Activated CD8-positive, alpha-beta memory T cell treated with anti-CD3 and anti-CD28 coated beads, Interleukin-2, amount 50 U/mL, for 1 hour (primary cell): ENCODE data around the gene NAALADL2.

ENCODE experiments used
- DNase-seq: peaks from one replicate; pipeline ENCODE4 v3.0.0-alpha.2; 2020; ENCODE audit errors: extremely low read depth

NAALADL2 gene

DNA sequence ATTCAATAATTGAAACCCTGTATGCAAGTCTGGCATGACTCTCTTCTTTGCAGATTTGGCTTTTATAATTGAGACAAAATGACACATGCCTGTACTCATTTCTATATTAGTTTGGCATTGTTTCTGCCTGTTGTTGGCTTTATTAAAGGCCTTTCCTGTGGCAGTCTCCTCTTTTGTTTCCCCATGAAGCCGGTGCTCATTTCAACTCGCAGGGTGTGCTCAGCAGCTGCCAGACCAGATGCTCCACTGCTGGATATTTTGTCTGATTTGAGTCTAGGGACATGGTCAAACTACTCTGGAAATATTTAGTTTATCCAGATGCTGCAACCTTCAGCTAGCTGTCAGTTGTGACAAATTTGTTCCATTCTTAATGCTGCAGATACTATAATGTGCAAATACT lies 445.3 kb downstream of the NAALADL2 start:
- DNase-seq, result no peak

- DNase-seq, result no peak
Observed at GRCh38 chr3:175307642-175308041, 448.5 kb downstream of the NAALADL2 start.

DNA sequence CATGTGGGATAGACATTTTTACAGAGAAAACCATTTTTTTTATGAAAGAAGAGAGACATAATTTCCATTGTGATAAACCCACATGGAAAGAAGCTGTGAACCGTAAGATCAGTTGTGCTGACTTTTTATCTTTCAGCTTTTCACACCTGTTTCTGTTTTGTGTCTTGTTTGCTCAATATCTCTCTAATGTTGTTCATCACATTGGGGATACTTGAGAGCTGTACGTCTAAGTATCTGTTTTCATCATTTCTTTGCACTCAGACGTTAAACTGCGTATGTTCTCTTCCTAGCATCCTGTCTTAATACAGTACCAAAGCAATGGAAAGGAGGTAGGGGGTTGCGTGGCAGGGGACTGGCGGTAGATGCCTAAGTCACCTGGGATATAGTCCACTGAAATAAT lies 449.0 kb downstream of the NAALADL2 start:
- no peak for DNase-seq

DNA sequence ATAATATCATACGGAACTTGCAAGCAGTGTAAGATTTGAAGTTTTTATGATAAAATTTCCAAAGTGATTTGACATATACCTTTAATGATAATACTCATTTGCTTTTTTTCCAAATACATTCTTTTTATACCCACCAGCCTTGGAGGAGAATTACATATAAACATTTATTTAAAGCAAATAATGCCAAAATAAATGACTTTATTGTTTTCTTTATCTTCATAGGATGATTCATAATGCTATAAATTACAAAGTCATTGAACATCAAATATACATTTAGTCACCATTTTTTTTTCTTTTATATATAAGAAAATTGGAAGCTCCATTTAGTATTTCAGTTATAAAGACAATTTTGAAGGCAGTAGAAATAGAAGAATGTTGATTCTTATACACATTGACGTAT lies 450.9 kb downstream of the NAALADL2 start:
- no peak for DNase-seq

GRCh38 chr3:175311404-175311803 lies 452.3 kb downstream of the NAALADL2 start:
- no peak for DNase-seq

GRCh38 chr3:175311946-175312345 lies 452.8 kb downstream of the NAALADL2 start:
- no peak for DNase-seq

DNA sequence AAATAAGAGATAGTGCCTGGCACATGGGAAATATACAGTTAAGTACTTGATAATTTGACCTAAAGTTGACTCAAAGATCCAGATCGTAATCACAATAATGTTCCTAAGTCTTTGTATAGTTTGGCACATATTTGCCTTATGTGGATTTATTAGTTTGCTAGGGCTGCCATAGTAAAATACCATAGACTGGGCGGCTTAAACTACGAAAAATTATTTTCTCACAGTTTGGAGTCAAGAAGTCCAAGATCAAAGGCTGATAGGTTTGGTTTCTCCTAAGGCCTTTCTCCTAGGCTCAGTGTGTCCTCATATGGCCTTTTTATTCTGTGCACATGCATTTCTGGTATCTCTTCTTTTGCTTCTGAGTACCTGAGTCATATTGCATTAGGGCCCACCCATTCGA lies 453.7 kb downstream of the NAALADL2 start:
- DNase-seq, result no peak

GRCh38 chr3:175316799-175317198 lies 457.7 kb downstream of the NAALADL2 start:
- DNase-seq, result no peak

GRCh38 chr3:175325440-175325839 lies 466.3 kb downstream of the NAALADL2 start:
- DNase-seq, result no peak

DNA sequence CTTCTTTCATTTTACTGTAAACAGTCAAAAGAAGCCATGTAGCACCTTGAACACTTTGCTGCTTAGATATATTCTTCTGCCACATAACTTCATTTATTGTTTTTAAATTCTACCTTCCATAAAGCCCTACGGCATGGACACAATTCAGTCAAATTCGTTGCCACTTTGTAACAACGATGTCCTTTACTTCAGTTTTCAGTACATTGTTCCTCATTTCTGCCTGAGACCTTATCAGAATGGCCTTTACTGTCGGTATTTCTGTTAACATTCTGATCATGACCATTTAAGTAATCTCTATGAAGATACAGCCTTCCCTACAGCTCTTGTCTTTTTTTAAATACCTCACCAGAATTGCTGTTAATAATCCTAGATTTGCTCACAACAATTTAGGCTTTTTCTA lies 466.9 kb downstream of the NAALADL2 start:
- DNase-seq, result no peak

GRCh38 chr3:175329373-175329772 lies 470.2 kb downstream of the NAALADL2 start:
- no peak for DNase-seq

DNA sequence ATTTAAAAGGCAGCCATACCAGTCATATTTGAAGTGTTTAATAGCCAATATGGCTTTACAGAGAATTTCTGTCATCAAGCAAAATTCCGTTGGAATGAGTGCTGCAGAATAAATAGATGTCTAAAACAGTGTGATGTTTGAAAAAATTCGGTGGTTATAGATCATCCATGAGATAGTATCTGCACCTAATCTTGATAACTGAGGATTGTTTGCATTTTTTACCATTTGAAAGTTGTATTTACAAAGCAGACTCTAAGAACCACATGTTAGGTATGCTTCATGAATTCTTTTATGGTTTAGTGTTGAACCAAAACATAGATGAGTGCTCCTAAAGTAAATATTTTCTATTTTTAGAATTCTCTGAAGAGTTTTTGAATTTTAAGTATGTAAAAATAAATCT lies 476.1 kb downstream of the NAALADL2 start:
- DNase-seq, result no peak

- DNase-seq, result no peak
Observed at GRCh38 chr3:175336406-175337133, 477.4 kb downstream of the NAALADL2 start.

GRCh38 chr3:175337631-175338030 lies 478.5 kb downstream of the NAALADL2 start:
- no peak for DNase-seq

- no peak for DNase-seq
Observed at GRCh38 chr3:175338775-175339535, 479.8 kb downstream of the NAALADL2 start.

DNA sequence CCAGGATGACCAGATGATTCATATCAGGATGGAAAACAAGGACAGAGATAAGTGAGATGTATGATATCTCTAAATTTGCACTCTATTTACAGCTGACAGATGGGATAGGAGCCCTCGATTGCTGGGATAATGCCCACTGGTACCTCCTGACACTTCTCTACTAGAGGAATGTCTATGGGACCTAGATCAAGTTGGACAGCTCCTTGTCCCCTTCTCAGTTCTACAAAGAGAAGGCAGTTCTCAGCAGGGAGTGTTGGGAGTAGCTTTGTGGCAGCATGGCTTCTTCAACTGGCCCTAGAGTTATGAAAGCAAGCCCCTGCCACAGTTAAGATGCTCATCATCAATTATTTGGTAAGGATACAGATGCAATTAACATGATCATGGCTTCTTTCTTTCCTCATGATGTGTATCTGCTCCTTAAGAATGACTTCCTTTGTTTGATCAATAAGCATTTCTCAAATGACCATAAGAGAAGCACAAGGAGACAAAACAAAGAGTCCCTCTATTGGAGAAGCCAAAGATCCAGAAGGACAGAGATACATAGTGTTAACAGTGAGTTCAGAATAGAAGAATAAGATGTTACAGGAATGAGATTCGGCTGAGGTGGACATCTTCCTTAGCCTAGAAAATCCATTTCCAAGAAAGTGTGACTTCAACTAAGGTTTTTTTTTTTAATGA lies 481.3 kb downstream of the NAALADL2 start:
- DNase-seq, result no peak

GRCh38 chr3:175342196-175342595 lies 483.1 kb downstream of the NAALADL2 start:
- DNase-seq, result no peak

- no peak for DNase-seq
Observed at GRCh38 chr3:175343946-175344345, 484.8 kb downstream of the NAALADL2 start.

- DNase-seq, result no peak
Observed at GRCh38 chr3:175346573-175347356, 487.6 kb downstream of the NAALADL2 start.

- DNase-seq, result no peak
Observed at GRCh38 chr3:175349168-175349567, 490.0 kb downstream of the NAALADL2 start.

DNA sequence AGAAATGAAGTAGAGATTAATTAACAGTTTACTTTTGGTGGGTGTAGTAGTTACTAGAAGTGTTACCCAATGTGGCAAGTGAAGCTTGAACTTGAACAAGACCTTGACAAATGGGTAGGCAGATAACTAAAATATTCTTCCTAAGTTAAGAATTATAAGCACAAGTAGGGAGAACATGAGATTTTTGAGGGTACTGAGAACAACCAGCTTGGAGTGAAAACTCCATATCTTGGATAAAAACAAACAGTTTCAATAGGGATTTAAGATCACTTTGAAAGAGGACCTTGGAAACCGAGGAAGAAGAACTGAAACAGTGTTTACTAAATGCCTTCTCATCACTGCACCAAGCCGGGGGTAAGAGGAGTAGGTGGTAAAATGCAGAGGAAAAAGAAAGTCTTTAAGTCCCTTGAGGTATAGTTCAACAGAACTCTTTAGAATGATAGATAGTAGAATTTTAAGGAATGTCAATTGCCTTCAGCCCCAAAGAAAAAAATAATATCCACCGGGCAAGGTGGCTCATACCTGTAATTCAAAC lies 496.7 kb downstream of the NAALADL2 start:
- DNase-seq, result no peak

DNA sequence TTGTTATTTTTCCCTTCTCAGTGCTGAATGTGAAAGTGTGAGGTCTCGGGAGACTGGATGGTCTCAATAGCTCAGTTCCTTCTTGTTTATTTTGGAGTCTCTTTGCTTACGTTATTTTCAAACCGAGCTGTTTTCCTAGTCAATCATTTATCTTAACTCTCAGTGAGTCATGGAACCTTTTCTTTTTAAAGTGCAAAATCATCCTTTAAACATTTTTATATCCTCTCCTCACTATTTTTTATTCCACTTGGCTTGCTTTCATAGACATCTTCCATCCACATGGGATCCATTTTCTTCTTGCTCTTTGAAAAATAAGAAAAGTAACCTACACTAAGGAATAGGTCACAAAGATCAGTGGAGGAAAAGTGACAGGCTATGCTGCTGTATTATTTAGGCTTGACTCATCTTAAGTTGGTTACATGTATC lies 497.8 kb downstream of the NAALADL2 start:
- no peak for DNase-seq
